DOHH2 (cell line): ENCODE results near the gene ZFX.

Experiments used
- H3F3A ChIP-seq: fragments of 200-600 bp; sonication (generic), shearing (Covaris generic); 2 replicates; pipeline ENCODE4 v1.6.0; 2016; ENCODE audit warnings: antibody characterized with exemption, mild to moderate bottlenecking; ENCODE audit not compliant: control insufficient read depth, insufficient read depth
- H3K27ac ChIP-seq: fragments of 200-600 bp; sonication (generic); 2 replicates; pipeline ENCODE4 v1.5.1; 2014; ENCODE audit warnings: low read depth, mild to moderate bottlenecking, low read length, moderate library complexity
- H3K27me3 ChIP-seq: fragments of 200-600 bp; sonication (generic); 2 replicates; pipeline ENCODE4 v1.6.1; 2014; ENCODE audit warnings: mild to moderate bottlenecking, low read length, mixed read lengths; ENCODE audit not compliant: control insufficient read depth
- H3K36me3 ChIP-seq: fragments of 200-600 bp; sonication (generic); 2 replicates; pipeline ENCODE4 v1.6.1; 2014; ENCODE audit warnings: mild to moderate bottlenecking, low read length, moderate library complexity, mixed read lengths; ENCODE audit not compliant: control insufficient read depth
- H3K4me1 ChIP-seq: fragments of 200-600 bp; sonication (generic); 2 replicates; pipeline ENCODE4 v1.6.1; 2014; ENCODE audit warnings: mild to moderate bottlenecking, low read length, mixed read lengths; ENCODE audit not compliant: control insufficient read depth
- H3K4me2 ChIP-seq: fragments of 200-600 bp; sonication (generic); 2 replicates; pipeline ENCODE4 v1.6.0; 2014; ENCODE audit warnings: mild to moderate bottlenecking, low read length, moderate library complexity
- H3K4me3 ChIP-seq: fragments of 200-600 bp; sonication (generic); 2 replicates; pipeline ENCODE4 v1.5.1; 2014; ENCODE audit warnings: mild to moderate bottlenecking, low read length, mixed read lengths
- H3K79me2 ChIP-seq: fragments of 200-600 bp; sonication (generic); 2 replicates; pipeline ENCODE4 v1.6.1; 2014; ENCODE audit warnings: mild to moderate bottlenecking, low read length, mixed read lengths; ENCODE audit not compliant: control insufficient read depth
- H3K9me2 ChIP-seq: fragments of 200-600 bp; sonication (generic); replicated peaks from 2 replicates; pipeline ENCODE4 v1.6.1; 2014; ENCODE audit warnings: mild to moderate bottlenecking, low read length, mixed read lengths; ENCODE audit not compliant: control insufficient read depth
- H3K9me3 ChIP-seq: fragments of 200-600 bp; sonication (generic); 2 replicates; pipeline ENCODE4 v1.6.1; 2014; ENCODE audit warnings: antibody characterized with exemption, low read length, mixed read lengths; ENCODE audit not compliant: control insufficient read depth, insufficient read depth
- H4K20me1 ChIP-seq: fragments of 200-600 bp; sonication (generic); 2 replicates; pipeline ENCODE4 v1.6.0; 2014; ENCODE audit warnings: low read depth, mild to moderate bottlenecking, antibody characterized with exemption, low read length, moderate library complexity; ENCODE audit not compliant: control insufficient read depth, insufficient read depth
- CTCF ChIP-seq: fragments of 200-600 bp; sonication (generic); IDR thresholded peaks from one replicate; pipeline ENCODE4 v1.5.1; 2014; ENCODE audit warnings: antibody characterized with exemption, mild to moderate bottlenecking, low read depth, low read length; ENCODE audit not compliant: poor library complexity, severe bottlenecking
- EZH2phosphoT487 ChIP-seq: fragments of 200-600 bp; sonication (generic); IDR thresholded peaks from 2 replicates; pipeline ENCODE4 v1.6.1; 2017; ENCODE audit warnings: borderline replicate concordance, mild to moderate bottlenecking, antibody characterized with exemption, low read length, moderate library complexity, mixed read lengths

Gene ZFX

DNA sequence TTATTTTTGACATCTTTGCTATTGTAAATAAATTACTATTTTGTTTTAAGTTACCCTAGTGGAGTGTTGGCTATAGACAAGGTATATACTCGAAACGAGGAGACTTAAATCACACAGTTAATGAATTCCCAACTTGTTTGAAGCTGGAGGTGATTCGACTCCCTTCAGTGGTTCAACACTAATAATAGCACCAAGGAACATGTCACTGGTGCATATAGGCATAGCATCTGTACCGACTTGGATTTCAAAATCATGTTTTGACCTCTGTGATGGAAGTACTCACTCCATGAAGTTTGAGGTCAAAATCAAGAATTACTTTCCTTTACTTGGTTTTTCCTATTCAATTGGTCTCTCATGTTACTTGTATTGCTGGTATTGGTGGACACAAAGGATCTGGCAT is 66.5 kb downstream of the ZFX start:
- Histone ChIP-seq H3K79me2 (no peaks in the 10 kb centered on the region), H3F3A (no peaks in the 10 kb centered on the region), H3K4me2 (no peak overlapping the region), H3K9me2 (no peaks in the 10 kb centered on the region), H3K36me3 (peaks cover 9% of the 10 kb centered on the region), H3K4me1 (no peaks in the 10 kb centered on the region), H4K20me1 (no peaks in the 10 kb centered on the region), H3K27me3 (no peaks in the 10 kb centered on the region), H3K27ac (no peak overlapping the region), H3K9me3 (no peaks in the 10 kb centered on the region), H3K4me3 (no peak overlapping the region)
- no peak for TF ChIP-seq CTCF
- TF ChIP-seq EZH2phosphoT487 = no peak

DNA sequence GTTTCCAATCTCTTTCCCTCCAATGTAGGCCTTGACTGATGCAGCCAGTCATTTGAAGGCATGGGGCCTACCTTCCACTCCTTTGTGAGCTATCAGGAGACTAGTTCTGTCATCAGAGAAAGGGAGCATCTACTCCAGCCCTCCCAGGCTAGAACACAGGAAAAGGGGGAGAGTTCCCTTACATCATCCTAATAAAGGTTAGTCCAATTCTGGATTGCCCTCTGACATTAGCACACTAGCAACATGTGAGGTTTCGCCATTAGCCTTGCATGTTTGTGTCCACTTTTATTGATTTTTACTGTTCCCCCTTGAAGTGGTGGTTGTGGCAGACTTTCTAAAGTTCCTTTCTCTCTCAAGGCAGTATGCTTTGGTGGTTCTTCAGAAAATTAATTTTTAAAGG is 67.3 kb downstream of the ZFX start:
- no peaks in the 10 kb centered on the region for H4K20me1 ChIP-seq
- peaks cover 4% of the 10 kb centered on the region for H3K36me3 ChIP-seq
- TF ChIP-seq EZH2phosphoT487 (no peak), CTCF (no peak)

GRCh38 chrX:24219320-24219719 is 69.8 kb downstream of the ZFX start:
- no peaks in the 10 kb centered on the region for H3K27me3 ChIP-seq
- H3F3A ChIP-seq = no peaks in the 10 kb centered on the region
- no peak overlapping the region for H3K27ac ChIP-seq
- no peaks in the 10 kb centered on the region; the same call in 1 of the 2 replicates for H3K36me3 ChIP-seq
- no peak overlapping the region for H3K4me3 ChIP-seq
- H3K79me2 ChIP-seq = no peaks in the 10 kb centered on the region
- no peaks in the 10 kb centered on the region for H3K9me2 ChIP-seq
- TF ChIP-seq EZH2phosphoT487 = no peak
- no peak for TF ChIP-seq CTCF
- H3K4me1 ChIP-seq = no peaks in the 10 kb centered on the region
- no peak overlapping the region for H3K4me2 ChIP-seq
- no peaks in the 10 kb centered on the region for H3K9me3 ChIP-seq
- no peaks in the 10 kb centered on the region for H4K20me1 ChIP-seq

More for the DNA sequence above, 67.3 kb downstream of the ZFX start:
- Histone ChIP-seq H3K4me3 (no peak overlapping the region), H3K9me2 (no peaks in the 10 kb centered on the region), H3K27me3 (no peaks in the 10 kb centered on the region), H3K79me2 (no peaks in the 10 kb centered on the region), H3K27ac (no peak overlapping the region), H3F3A (no peaks in the 10 kb centered on the region), H3K9me3 (no peaks in the 10 kb centered on the region), H3K4me1 (no peaks in the 10 kb centered on the region), H3K4me2 (no peak overlapping the region)

DNA sequence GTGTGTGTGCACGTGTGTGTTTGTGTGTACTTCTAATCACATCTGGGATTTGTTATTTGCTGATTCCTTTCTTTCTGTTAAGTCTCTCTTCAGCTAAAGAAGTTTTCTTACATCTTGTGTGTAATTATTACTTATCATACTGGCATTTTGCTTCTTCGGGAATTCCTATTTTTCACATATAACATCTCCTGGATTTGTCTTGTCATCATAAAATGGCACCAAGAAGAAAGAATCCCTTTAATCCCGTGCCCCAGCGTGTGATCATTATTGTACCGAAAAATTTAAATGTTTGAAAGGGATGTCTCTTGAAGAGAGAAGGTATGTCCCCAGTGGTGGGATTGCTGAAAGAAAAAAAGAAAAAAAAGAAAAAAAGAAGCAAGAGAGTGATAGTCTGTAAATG is 72.3 kb downstream of the ZFX start:
- no peaks in the 10 kb centered on the region for H3K79me2 ChIP-seq
- no peak overlapping the region for H3K4me3 ChIP-seq
- no peak overlapping the region for H3K27ac ChIP-seq
- no peaks in the 10 kb centered on the region for H3F3A ChIP-seq
- no peak for TF ChIP-seq CTCF
- TF ChIP-seq EZH2phosphoT487 = no peak
- H4K20me1 ChIP-seq = no peaks in the 10 kb centered on the region
- H3K9me3 ChIP-seq = no peaks in the 10 kb centered on the region
- no peaks in the 10 kb centered on the region for H3K36me3 ChIP-seq
- no peak overlapping the region for H3K4me2 ChIP-seq
- no peaks in the 10 kb centered on the region for H3K4me1 ChIP-seq
- no peaks in the 10 kb centered on the region for H3K9me2 ChIP-seq
- H3K27me3 ChIP-seq = no peaks in the 10 kb centered on the region
